Activated CD4-positive, alpha-beta T cell treated with anti-CD3 and anti-CD28 coated beads, Interleukin-2, amount 50 U/mL, for 4 hours (primary cell): ENCODE results near the gene AGBL5.
A peak's percentile ranks its signal among the peaks of the same experiment; 100 is the strongest.
"Not testable (repeated sequence)": the region's sequence is repeated elsewhere in the genome, so short reads cannot be mapped to it uniquely, and the experiment has no call there.

ENCODE experiments used
- DNase-seq, 2 experiments: peaks; one replicate each; pipeline ENCODE4 v3.0.0-alpha.2; 2020

The AGBL5 gene

DNA sequence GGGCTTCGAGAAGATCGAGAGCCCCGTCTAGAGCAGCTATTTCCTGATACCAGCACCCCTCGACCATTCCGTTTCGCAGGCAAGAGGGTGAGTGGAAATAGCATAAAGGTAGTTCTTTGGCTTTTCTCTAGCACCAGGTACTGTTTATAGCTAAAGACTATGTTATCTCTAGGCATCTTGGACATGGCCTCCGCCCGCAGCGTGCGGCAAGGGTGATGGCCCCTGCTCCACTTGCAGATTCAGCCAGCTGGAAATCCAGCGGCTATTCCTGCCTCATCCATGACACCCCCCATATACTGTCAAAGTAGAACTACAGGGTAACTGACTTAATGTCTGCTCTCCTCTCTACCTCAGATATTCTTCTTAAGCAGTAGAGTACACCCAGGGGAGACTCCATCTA lies 3.3 kb downstream of the AGBL5 start:
- DNase-seq = no peak

DNA sequence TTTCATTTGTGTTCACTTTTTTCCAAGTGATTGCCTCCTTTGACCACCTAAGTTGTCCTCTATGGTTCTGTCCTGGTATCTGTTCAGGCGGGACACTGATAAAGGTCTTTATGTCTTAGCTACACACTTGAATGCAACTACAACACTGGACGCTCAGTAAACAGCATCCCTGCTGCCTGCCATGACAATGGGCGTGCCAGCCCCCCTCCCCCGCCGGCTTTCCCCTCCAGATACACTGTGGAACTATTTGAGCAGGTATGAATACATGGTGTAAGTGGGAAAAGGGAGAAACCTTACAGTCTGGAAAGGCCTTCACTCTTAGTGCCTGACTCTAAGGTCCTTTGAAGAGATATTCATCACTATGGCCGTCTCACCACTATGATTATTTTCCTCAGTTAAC lies 5.7 kb downstream of the AGBL5 start:
- no peak for DNase-seq

DNA sequence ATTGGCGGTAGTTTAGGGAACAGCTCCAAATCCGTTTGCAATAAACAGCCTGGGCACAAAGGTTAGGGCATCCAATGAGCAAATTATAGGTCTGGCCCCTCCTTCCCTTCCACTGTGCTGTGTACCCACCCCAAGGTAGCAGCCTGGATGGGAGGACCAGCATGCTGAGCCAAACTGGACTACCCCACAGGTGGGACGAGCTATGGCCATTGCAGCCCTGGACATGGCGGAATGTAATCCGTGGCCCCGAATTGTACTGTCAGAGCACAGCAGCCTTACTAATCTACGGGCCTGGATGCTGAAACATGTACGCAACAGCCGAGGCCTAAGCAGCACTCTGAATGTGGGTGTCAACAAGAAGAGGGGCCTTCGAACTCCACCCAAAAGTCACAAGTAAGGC lies 6.7 kb downstream of the AGBL5 start:
- no peak for DNase-seq

DNA sequence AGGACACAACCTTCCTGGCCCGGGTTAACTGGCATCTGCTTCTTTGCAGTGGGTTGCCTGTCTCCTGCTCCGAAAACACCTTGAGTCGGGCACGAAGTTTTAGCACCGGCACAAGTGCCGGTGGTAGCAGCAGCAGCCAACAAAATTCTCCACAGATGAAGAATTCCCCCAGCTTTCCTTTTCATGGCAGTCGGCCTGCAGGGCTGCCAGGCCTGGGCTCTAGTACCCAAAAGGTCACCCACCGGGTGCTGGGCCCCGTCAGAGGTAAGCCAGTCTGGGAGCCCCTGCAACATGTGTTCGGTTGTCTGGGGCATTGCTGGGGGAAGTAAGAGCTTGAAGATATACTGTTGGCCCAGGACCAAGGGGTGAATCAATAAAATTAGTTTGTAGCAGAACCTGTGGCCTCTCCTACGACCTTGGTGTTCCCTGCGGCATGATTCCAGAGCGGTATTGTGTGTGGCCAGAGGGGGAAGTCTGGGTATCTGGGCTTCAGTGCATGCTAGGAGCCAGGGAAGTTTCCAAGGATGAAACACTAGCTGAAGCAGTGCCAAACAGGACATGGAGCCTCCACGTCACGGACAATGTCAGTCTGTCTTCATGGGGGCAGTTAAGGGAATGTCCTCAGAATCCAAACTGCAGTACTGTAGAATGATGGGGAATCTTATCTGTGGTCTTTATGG lies 7.8 kb downstream of the AGBL5 start:
- DNase-seq = no peak

DNA sequence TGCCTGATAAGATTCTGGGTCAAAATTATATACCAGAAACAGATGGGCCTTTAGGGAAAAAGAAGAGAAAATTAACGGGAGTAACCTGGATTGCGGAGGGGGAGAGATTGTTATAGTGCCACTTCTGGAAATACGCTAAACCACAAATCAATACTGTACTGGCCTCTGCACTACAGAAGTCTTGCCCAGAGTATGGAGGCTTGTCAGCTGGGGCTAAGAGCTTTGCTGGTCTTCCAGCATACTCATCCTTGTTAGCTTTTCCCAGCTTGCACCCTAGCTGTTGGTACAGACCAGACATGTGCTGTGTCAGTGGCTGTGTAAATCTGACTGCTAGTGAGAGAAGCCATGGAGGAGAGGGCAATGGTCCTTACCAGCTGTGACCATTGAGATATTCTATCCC lies 8.9 kb downstream of the AGBL5 start:
- no peak for DNase-seq

DNA sequence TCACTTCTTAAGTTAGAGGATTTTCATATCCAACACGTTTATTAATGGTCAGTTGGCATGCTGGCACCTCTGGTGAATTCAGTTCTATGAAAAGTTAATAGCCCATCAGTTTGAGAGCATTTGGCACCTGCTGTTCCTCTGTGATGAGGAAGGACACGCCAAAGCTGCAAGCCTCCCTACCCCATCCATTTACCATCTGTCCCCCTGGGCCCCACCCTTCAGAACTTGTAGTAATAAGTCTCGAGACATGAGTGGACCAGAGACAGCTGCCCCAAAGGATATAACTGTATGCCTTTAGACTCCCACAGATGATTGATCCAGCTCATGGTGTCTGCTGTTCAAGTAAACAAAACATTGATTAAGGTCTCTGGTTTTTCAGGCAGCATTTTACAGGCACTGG lies 13.7 kb downstream of the AGBL5 start:
- no peak for DNase-seq

DNA sequence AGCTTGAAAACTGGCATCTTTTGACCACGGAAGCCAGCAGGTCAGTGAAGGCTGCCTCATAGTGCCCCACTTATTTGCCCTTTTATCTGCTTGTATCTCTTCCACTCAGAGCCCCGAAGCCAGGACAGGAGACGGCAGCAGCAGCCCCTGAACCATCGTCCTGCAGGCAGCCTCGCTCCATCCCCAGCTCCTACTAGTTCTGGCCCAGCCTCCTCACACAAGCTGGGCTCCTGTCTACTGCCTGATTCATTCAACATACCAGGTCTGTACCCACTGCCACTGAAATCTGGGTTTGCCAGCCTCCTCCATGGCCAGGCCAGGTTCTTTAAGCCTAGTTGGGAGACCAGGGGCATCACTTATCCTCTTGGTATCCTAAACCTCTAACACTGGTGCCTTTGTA lies 15.9 kb downstream of the AGBL5 start:
- DNase-seq = no peak

DNA sequence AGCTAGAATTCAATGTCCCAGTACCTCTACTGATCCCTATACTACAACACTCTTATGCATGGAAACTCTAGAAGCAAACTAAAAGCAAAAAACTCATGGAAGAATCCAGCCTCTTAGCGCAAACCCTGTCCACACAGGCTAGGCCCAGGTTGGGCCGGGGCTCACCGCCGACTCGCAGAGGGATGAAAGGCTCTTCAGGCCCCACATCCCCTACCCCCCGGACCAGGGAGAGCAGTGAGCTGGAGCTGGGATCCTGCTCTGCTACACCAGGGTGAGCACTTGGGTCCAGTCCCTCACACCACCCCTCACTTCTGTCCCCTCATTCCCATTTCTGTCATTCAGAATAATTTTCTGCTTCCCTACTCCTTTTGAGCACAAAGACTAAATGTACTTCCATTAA lies 18.0 kb downstream of the AGBL5 start:
- DNase-seq = no peak

DNA sequence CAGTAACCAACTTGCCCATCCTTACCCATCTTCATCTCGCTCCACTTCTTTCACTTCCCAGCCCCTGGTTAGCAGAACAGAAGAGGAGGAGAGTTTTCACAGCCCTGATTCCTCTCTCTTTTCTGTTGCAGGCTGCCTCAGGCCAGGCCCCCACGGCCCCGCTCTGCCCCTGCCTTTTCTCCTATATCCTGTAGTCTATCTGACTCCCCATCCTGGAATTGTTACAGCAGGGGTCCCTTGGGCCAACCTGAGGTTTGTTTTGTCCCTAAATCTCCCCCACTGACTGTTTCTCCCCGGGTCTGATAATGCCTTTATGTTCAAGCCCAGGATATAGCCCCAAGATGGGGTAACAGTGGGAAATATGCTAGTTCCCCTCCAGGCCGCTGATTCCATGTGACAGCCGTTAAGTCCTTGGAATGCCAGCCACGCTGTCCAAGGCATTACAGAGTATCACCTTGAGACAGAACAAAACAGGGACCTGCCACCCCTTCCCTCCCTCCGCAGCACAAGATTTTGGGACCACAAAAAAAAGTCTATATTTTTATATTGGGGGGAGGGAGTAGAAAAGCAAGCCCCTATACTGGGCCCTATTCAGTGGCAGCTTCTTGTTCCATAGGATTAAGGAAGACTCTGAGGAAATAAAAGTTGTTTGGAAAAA lies 18.6 kb downstream of the AGBL5 start:
- DNase-seq = no peak

DNA sequence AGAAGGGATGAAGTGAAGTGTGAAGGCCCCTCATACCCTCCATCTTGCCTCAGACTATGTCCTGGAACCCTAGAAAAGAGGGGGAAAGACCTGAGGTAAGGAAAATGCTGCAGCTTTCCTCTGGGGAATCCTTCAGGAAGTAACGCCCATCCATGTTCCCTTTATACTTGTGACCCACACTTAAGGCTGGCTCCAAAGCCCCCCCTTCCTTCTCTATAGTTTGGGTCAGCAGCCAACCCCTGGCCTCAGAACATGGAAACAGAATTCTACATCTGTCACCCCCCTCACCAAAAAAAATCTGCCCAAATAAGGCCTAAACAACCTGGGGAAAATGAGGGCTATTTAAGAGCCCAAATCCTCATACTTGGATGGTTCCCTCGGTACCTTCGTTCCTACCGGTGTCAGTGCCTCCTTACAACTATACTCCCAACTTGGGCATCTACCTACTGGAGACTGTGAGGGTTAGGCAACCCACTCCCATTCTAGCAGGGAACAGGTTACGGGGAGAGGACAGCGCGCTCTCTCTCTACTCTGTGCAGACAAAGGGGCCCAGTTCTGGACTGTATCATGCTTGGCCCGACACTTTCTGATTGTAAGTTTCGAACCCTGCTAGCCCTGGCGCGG lies 19.3 kb downstream of the AGBL5 start:
- no peak for DNase-seq

DNA sequence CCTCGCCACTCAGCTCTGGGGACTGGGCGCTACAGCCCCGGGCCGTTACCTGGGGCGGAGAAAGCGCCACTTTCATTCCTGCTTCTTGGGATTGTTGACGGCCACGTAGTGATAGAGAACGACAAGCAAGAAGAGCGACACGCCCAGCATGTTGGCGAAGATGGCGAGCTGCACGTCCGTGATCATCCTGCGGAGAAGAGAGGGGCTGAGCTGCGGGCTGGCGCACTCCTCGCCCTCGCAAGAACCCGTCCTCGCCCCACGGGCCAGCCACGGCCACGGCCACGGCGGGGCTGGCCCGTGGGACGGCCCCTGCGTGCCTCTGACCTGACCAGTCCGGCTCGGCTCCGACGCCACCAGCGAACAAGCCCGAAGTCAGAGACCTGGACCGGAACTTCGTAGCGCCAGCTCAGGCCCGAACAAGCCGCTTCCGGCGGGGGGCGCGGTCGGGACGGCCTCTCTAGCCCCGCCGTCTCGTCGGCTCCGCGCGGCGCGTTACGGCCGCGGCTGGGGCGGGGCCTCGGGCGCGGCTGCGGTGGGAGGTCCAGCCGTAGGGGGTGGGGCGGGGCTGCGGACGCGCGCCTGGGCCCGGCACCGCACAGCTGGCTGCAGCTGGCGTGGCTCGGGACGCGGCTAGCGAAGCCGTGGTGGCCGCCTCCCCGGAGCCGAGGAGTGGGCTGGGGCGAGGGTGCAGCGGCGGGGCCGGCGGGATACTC lies 20.0 kb downstream of the AGBL5 start, which contains the start of gene OST4:
Gene OST4 (minus strand): TSS at position 378 of the 713 bp plus-strand sequence.
- DNase-seq = peak; percentile 78 to 82

DNA sequence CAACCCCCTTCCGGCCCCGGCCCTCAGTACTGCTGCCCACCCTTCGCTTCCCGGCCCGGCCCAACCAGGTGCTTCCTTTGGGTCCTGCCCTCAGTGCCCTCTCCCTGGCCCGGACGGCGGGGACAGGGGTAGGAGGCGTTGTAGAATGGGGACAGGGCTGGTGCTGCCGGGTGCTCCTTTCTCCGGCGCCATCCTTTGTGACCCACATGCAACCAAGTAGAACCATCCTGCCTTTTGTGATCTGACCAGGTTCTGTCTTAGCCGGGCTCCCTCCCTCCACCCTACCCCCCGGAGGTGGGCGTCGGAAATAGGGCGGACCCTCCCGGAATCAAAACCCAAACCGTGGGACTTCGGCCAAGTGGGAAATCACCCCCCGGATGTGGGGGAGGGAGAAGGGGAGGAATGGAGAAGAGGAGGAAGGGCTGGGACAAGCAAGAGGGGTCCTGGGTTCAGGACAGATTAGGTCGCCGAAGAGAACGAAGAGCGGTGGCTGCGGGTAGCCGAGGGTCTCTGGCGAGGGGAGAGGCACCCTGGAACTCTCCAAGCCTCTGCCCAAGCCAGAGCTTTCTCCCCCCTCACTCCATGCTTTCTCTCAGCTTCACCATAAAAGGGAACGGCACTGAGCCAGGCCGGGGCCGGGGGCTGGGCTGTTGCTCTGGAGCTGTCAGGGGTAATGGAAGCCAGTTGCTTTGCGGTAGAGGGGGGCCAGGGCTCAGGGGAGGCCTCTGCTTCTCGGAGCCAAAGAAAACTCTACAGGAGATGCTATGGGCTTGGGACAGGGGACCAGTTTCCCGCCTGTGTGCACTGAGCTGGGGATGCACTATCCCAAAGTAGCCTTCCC lies 20.7 kb downstream of the AGBL5 start:
- no peak for DNase-seq

DNA sequence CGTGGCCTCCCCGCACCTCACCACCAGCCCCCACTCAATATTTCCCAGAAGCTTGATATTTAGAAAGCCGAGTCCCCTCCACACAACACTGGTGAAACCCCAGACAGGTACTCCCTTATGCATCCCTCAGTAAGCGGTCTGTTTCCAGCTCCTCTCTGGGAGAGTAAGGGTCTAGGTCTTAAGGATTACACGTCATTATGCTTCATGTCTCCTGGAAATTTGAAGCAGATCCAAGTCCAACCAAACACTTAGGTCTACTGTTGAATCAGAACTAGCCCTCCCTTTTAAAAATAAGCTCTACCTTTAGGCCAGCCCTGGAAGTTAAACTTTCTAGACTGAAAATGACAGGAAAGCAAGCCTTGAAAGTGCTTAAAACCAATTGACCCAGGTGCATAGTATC lies 21.5 kb downstream of the AGBL5 start:
- no peak for DNase-seq

DNA sequence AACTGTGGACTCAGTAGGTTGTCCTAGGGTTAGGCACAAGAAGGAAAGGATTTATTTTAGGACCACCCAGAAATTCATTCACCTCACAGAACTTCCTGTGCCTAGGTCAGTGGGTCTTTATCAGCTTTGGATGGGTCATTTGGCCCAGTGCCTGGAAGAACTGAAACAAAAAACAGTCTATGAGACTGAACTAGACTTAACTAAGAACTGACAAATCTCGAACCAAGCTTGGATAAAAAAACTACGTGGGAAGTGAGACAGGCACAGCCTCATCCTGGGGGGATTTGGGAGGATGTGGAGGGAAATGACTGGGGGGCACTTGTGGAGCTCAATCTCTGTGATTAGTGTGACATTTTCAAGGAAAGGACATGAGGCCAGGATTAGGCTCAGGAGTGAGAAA lies 22.3 kb downstream of the AGBL5 start:
- no peak for DNase-seq

DNA sequence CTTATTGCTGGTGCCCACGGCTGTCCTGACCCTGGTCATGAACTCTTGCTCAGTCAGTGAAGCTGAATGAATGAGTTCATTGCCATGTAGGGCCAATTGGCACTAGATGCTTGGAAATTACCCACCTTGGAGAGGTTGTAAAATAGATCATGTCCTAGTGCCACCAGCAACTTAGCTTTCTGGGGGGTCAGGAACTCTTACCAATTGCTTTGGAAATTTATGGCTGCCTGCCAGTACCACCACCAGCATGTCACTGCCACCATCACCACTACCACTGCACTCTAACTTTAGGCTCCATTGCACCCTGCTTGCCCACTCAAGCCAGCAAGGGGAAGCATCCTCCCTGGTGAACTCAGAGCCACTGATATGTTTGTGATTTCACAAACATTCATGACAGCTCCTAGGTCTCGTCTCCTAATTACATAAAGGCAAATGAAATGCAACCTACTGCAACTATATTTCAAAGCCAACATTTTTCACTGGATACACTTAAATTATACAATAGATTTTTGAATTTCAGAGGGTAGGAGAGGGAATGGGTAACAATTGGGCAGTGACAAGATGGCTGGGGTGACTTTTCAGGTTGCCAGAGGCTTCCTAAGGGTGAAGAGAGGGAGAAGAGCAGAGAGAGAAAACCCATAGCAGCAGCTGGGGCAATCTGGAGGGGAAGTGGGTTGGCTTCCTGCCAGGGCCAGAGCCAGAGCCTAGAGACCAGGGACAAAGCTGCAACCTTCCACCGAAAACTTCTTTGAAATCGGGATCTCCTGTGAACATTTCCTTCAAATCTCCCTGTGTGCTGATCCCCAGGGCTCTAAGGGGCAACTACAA lies 23.5 kb downstream of the AGBL5 start:
- peak in 1 of 2 experiments; percentile 31 for DNase-seq

DNA sequence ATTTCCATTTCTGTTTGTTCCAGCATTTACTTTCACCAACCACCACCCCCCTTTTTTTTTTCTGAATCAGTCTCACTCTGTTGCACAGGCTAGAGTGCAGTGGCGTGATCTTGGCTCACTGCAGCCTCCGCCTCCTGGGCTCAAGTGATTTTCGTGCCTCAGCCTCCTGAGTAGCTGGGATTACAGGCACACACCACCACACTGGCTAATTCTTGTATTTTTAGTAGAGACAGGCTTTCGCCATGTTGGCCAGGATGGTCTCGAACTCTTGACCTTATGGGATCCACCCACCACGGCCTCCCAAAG lies 24.1 kb downstream of the AGBL5 start:
- DNase-seq = not testable (repeated sequence)

DNA sequence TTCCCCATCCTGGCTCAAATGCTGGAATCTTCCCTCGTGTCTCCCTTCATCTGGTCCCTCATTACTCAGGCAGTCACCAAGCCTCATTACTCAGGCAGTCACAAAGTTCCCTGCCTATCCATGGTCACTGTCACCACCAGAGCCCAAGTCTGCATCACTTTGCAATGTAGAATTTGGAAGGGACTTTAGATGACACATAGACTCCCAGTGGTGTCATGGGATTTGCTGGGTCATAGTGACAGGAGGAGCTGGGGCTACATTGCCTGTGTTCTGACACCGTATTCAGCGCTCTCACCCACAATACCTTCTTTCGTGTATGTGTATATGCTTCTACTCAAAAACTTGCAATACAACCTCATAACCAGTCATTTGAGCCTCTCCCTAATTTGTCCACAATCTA lies 24.9 kb downstream of the AGBL5 start:
- no peak for DNase-seq

DNA sequence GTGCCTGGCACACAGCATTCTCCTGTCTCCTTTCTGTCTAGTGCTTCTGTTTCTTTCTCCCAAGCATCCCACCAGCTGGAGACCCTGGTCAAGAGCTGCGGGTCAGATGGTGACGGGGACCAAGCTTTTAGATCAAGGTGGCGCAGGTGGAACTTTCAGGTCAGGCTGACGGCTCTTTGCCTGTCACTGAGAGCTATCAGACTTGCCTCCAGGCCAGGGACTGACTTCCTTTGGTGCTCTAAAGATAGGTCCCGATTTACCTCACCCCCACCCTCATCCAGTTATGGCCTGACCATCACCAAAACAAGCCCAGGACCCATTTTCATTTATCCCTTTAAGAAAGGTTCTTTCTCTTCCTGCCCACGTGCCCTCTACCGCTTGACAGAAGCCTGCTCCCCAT lies 25.8 kb downstream of the AGBL5 start:
- no peak for DNase-seq

DNA sequence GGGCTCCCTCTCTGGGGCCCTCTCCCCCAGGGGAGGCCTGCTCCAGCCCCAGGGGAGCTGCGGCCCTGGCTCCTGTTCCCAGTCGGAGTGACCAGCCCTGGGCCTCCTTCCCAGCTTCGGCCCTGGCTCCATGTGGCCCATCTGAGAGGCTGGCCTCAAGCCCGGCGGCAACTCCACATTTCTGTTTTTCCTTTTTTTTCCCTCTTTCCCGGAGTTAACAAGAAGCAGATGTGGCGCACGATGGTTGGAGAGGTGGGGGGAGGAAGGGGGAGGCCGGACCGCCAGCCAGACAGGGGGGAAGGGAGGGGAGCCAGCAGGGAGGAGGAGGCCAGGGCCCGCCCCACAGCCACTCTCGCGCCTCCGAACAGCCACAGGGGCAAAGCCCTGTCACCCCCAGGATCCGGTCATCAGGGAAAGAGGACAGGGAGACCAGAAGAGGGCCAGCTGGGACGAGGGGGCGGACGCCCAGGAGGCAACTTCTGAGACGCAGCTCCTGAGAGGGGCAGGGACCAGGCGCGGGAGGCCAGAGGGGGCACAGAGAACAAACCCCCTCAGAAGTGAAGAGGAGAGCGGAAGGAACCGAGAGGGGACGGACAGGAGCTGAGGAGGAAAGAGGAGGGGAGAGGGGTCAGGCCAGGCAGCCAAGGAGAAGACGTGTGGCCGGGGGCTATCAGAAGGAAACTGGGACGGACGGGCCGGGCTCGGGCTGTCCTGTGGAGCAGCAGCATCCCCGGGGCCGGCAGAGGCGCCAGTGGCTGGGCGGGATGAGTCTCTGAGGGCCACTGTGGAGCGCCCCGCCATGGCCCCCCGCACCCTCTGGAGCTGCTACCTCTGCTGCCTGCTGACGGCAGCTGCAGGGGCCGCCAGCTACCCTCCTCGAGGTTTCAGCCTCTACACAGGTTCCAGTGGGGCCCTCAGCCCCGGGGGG lies 27.1 kb downstream of the AGBL5 start, which contains the start of gene EMILIN1:
Gene EMILIN1 (plus strand): TSS at position 349 of the 928 bp plus-strand sequence. CDS start 451 bp downstream, at position 800.
- no peak for DNase-seq

DNA sequence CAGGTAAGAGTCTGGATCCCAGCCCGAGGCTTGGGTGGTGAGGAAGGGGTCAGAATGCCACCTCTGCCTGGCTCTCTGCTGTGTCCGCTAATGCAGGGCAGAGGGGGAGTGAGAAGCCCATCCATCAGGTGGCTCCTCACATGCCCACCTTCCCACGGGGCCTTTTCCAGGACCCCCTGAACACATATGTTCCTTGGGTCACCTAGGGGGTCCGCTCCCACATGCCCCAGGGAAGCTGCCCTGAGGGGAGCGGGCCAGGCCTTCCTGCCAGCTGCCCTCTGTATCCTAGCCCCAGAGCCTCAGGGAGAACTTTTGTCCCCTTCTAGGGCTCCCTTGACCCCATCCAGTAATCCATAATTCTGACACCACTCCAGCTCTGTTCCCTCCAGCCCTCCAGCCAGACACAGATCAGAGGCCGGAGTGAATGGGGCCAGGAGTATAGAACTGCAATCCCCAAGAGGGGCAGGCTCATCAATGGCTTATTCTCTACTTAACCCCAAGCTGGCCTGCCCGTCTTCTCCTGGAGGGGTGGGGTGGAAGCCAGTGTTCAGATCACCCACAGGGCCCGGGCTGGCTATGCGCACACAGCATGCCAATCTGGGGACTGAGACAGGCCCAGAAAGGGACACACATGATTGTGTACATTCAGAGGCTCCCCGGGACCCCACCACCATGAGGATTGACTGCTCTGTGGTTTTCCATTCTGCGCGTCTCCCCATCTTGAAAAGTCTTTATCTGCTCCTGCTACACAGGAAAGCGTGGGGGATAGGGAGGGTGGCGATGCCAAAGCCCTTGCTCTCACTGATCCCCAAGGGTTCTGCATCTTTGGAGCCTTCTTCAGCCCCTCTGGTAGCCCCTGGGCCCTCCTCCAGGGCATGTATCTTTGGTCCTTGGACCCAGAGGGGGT lies 28.0 kb downstream of the AGBL5 start:
- no peak for DNase-seq
